Measurements from ENCODE around the gene FHL1. TPM values are rescaled to one million over a fixed set of nuclear protein-coding genes. Genes with fewer than 3 reads are reported as not detected.

The FHL1 gene
- total and polyA plus RNA-seq, 2 of the 4 experiments (the other 2 are of a cell fraction): 69.4 to 72.9 TPM

- ChIA-PET POLR2A (ENCODE audit: unreplicated experiment) (no interaction called here), CTCF (interaction anchor here (0.7 to 2.4 kb wide), 5 partner anchors 39 to 135 kb away, joined by 3 to 19 read pairs (median 3); no protein-coding TSS in a partner anchor)
- no peak overlapping the region for H3K14ac ChIP-seq (replicated peaks; ENCODE audit: low read depth, low read length)
- intact Hi-C loops (cut with micrococcal nuclease): loop anchor here (1.0 kb wide), 1 partner anchor 133 kb away; no protein-coding TSS in a partner anchor
- H2BK15ac ChIP-seq (ENCODE audit: low read depth, low read length): no peak overlapping the region
- in situ Hi-C loops (cut with MboI; ENCODE audit: low sequenced_read_pairs): loop anchor here (5.0 kb wide), 1 partner anchor 131 kb away; no protein-coding TSS in a partner anchor
- H3K27ac ChIP-seq (ENCODE audit: insufficient read depth, low read length): no peak overlapping the region
- H3K4me3 ChIP-seq (ENCODE audit: insufficient read depth, low read depth, low read length): no peak overlapping the region
- no peak overlapping the region for H2AFZ ChIP-seq (replicated peaks; ENCODE audit: low read length, poor library complexity)
- ATAC-seq (ENCODE audit: low read depth): no peak
- TF ChIP-seq BHLHE40 (IDR thresholded peaks at IDR 0.05; ENCODE audit: low read depth, low read length) (no peak), CEBPB (IDR thresholded peaks at IDR 0.05; ENCODE audit: low read depth, low read length) (no peak), NFE2L2 (IDR thresholded peaks at IDR 0.05; ENCODE audit: low read depth, low read length) (no peak), USF2 (IDR thresholded peaks at IDR 0.05; ENCODE audit: low read depth, low read length) (no peak), MAFK (IDR thresholded peaks at IDR 0.05; ENCODE audit: low read depth, low read length) (no peak), CHD1 (IDR thresholded peaks at IDR 0.05; ENCODE audit: low read depth, low read length) (no peak), MAZ (IDR thresholded peaks at IDR 0.05; ENCODE audit: borderline replicate concordance, low read depth, low read length) (no peak), RCOR1 (IDR thresholded peaks at IDR 0.05; ENCODE audit: insufficient replicate concordance, low read length) (no peak), FOS (IDR thresholded peaks at IDR 0.05; ENCODE audit: low read depth, low read length) (no peak), POLR2A (IDR thresholded peaks at IDR 0.05; ENCODE audit: low read depth, low read length) (no peak), RAD21 (IDR thresholded peaks at IDR 0.05; ENCODE audit: low read length) (no peak), MXI1 (IDR thresholded peaks at IDR 0.05; ENCODE audit: borderline replicate concordance, low read depth, low read length) (no peak), SMC3 (IDR thresholded peaks at IDR 0.05; ENCODE audit: low read depth, low read length) (no peak), RFX5 (IDR thresholded peaks at IDR 0.05; ENCODE audit: low read depth, low read length) (no peak)
- TF ChIP-seq, protein P1, sequence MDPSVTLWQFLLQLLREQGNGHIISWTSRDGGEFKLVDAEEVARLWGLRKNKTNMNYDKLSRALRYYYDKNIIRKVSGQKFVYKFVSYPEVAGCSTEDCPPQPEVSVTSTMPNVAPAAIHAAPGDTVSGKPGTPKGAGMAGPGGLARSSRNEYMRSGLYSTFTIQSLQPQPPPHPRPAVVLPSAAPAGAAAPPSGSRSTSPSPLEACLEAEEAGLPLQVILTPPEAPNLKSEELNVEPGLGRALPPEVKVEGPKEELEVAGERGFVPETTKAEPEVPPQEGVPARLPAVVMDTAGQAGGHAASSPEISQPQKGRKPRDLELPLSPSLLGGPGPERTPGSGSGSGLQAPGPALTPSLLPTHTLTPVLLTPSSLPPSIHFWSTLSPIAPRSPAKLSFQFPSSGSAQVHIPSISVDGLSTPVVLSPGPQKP (IDR thresholded peaks at IDR 0.05; ENCODE audit: borderline replicate concordance, low read depth, low read length): no peak
- TF ChIP-seq, protein P2, sequence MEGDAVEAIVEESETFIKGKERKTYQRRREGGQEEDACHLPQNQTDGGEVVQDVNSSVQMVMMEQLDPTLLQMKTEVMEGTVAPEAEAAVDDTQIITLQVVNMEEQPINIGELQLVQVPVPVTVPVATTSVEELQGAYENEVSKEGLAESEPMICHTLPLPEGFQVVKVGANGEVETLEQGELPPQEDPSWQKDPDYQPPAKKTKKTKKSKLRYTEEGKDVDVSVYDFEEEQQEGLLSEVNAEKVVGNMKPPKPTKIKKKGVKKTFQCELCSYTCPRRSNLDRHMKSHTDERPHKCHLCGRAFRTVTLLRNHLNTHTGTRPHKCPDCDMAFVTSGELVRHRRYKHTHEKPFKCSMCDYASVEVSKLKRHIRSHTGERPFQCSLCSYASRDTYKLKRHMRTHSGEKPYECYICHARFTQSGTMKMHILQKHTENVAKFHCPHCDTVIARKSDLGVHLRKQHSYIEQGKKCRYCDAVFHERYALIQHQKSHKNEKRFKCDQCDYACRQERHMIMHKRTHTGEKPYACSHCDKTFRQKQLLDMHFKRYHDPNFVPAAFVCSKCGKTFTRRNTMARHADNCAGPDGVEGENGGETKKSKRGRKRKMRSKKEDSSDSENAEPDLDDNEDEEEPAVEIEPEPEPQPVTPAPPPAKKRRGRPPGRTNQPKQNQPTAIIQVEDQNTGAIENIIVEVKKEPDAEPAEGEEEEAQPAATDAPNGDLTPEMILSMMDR (conservative IDR thresholded peaks at IDR 0.05; ENCODE audit: low read depth, low read length): no peak
- H3K4me1 ChIP-seq (ENCODE audit: control insufficient read depth, insufficient read depth, low read length): peaks cover 11% of the 10 kb centered on the region; the same call in 1 of the 2 replicates
- no peak overlapping the region for H3K18ac ChIP-seq (ENCODE audit: low read depth, low read length)
- H4K5ac ChIP-seq (ENCODE audit: low read depth, low read length): no peak overlapping the region
- H4K91ac ChIP-seq (ENCODE audit: insufficient read depth, low read depth, low read length): no peak overlapping the region
- no peaks in the 10 kb centered on the region for H3K27me3 ChIP-seq (ENCODE audit: control insufficient read depth, insufficient read depth, low read length)
- no peak overlapping the region for H3K4ac ChIP-seq (ENCODE audit: low read depth, low read length)
- no peak overlapping the region for H3K9ac ChIP-seq (ENCODE audit: low read depth, low read length)
- H3K56ac ChIP-seq (ENCODE audit: extremely low read depth, insufficient read depth, low read length): no peak overlapping the region
- H4K8ac ChIP-seq (ENCODE audit: low read depth in 2 of 2, low read length in 2 of 2): no peak overlapping the region
- H2BK20ac ChIP-seq (ENCODE audit: low read depth, low read length): no peak overlapping the region
- H3K79me1 ChIP-seq (ENCODE audit: low read depth in 1 of 2, low read length in 2 of 2): peaks cover 13 to 17% of the 10 kb centered on the region in 2 experiments; a peak in 3 of 4 replicates
- H3K9me1 ChIP-seq (ENCODE audit: insufficient read depth, low read length): peaks cover 2% of the 10 kb centered on the region; the same call in 1 of the 2 replicates
- no peak overlapping the region for H2BK120ac ChIP-seq (ENCODE audit: low read depth, low read length)
- no peak overlapping the region for H3K23ac ChIP-seq (ENCODE audit: low read depth, low read length)
- no peaks in the 10 kb centered on the region for H3K9me3 ChIP-seq (ENCODE audit: control insufficient read depth, insufficient read depth, low read length)
- DNase-seq: no peak
- no peak overlapping the region for H3K4me2 ChIP-seq (ENCODE audit: low read depth, low read length)
- H4K20me1 ChIP-seq (ENCODE audit: insufficient read depth, low read length): no peaks in the 10 kb centered on the region; the same call in 1 of the 2 replicates
- H2AK5ac ChIP-seq (ENCODE audit: low read depth, low read length): no peak overlapping the region
- dilution Hi-C loops (cut with HindIII; ENCODE audit: low sequenced_read_pairs, unreplicated experiment): no loop called here
- no peak overlapping the region for H2AK9ac ChIP-seq (replicated peaks; ENCODE audit: low read depth, low read length, poor library complexity)
- H2BK5ac ChIP-seq (ENCODE audit: low read depth, low read length, poor library complexity, severe bottlenecking): no peak overlapping the region
- no CpG with 5 or more reads among the region's 1 CpG for WGBS, 2 experiments (ENCODE audit: extremely low coverage in 2 of 2, insufficient read length in 1 of 2)
- H3K36me3 ChIP-seq (ENCODE audit: control insufficient read depth, insufficient read depth, low read length): no peaks in the 10 kb centered on the region; the same call in 1 of the 2 replicates
- BruUV-seq (replicated peaks): no TSS peak
Observed at GRCh38 chrX:136163689-136164088, 16.4 kb downstream of the FHL1 start.
